Adrenal gland (tissue), 12 donors: Measurements from ENCODE around the gene SLC9A2. TPM values are rescaled to one million over a fixed set of nuclear protein-coding genes. Genes with fewer than 3 reads are reported as not detected.

Source experiments
- DNase-seq, 7 donors: peaks; one replicate each; pipeline ENCODE4 v3.0.0-alpha.2; 2019 to 2020
- H3K27ac ChIP-seq, 5 donors: fragments of 200-600 bp; sonication (generic) in 4 of 5; 1 replicate in 3 of 5; 2 replicates in 2 of 5; pipeline versions ENCODE4 v1.5.1 to v1.8.0; 2016 to 2020; ENCODE audit warnings: mild to moderate bottlenecking in 1 of 5
- H3K27me3 ChIP-seq: fragments of 200-600 bp; 2 replicates; pipeline ENCODE4 v1.8.0; 2021
- H3K36me3 ChIP-seq, 2 donors: fragments of 200-600 bp; replicated peaks in 1 of 2; 1 replicate in 1 of 2; 2 replicates in 1 of 2; pipeline versions ENCODE4 v1.5.1 to v1.8.0; 2018 to 2022
- H3K4me1 ChIP-seq, 2 donors: fragments of 200-600 bp; replicated peaks in 1 of 2; 1 replicate in 1 of 2; 2 replicates in 1 of 2; pipeline versions ENCODE4 v1.5.1 to v1.8.0; 2018 to 2021
- H3K4me3 ChIP-seq, 4 donors: fragments of 200-600 bp; sonication (generic) in 3 of 4; one replicate each; pipeline ENCODE4 v1.5.1; 2016 to 2018
- H3K9me3 ChIP-seq, 3 donors: fragments of 200-600 bp; sonication (generic) in 1 of 3; replicated peaks in 1 of 3; 1 replicate in 2 of 3; 2 replicates in 1 of 3; pipeline versions ENCODE4 v1.5.1 to v1.8.0; 2016 to 2021
- CTCF ChIP-seq, 6 experiments: fragments of 450-650 bp in 4 of 6; fragments of 200-600 bp in 2 of 6; sonication (generic) in 1 of 6; IDR thresholded peaks; 1 replicate in 5 of 6; 2 replicates in 1 of 6; pipeline versions ENCODE4 v1.5.1 to v1.8.0; 2016 to 2021; ENCODE audit warnings: antibody characterized with exemption in 6 of 6, mild to moderate bottlenecking in 2 of 6, moderate library complexity in 1 of 6
- POLR2A ChIP-seq, 2 donors: fragments of 450-650 bp; IDR thresholded peaks; one replicate each; pipeline ENCODE4 v1.6.1; 2017; ENCODE audit warnings: antibody characterized with exemption in 2 of 2, mild to moderate bottlenecking in 2 of 2, moderate library complexity in 1 of 2
- WGBS, 4 donors: extraction: QIAGEN DNeasy Blood & Tissue Kit in 2 of 4; methylation state at CpG; one replicate each; pipeline versions ENCODE4 v1.1.5 to v1.1.7; 2013 to 2017; 5-methylcytosine and 5-hydroxymethylcytosine counted together
- intact Hi-C, 2 donors: fragments of 100-400 bp; cut with DNase I; formaldehyde crosslinking; loops; one replicate each; pipeline versions ENCODE4 v1.14.1 to v1.15.0; 2022 to 2023
- polyA plus RNA-seq, 3 donors: library from polyadenylated mRNA; stranded (reverse); fragments of 200-250 nt in 2 of 3; fragments of 350-450 nt in 1 of 3; fragmentation: Illumina TruSeq in 1 of 3; extraction: RNeasy Lipid Tissue Mini Kit (QIAGEN cat#74804) in 1 of 3; gene quantifications; one replicate each; pipeline ENCODE4 v1.2.3, GENCODE V29; 2013 to 2014
- total RNA-seq, 9 donors: library from RNA; depleted of rRNA in 4 of 9; stranded (reverse); fragments of >200 nt in 4 of 9; fragments of 120-200 nt in 1 of 9; fragmentation: NEBNext Ultra II Directional in 1 of 9; extraction: Animal tissue kit (Norgen Biotek cat#: 25700) in 1 of 9; gene quantifications; one replicate each; pipeline versions ENCODE4 v1.1.0 to v1.2.4, GENCODE V29; 2013 to 2023
- donor health status: healthy with polysubstance abuse.
- donor health status: Bipolar disorder and iron deficiency.
- donor health status: DM: yes; HTN: yes; CAD: no.
- donor health status: DM: no; HTN: no; CAD: no.
- donor health status: DM: no; HTN: no; CAD: no.
- donor health status: DM: yes; HTN: yes; CAD: no.

The SLC9A2 gene
- total and polyA plus RNA-seq, 12 donors, result 0.03 to 2.1 (median 0.28) TPM; not detected in 2

- no peaks in the 10 kb centered on the region for H3K27me3 ChIP-seq
- H3K9me3 ChIP-seq, result no peaks in the 10 kb centered on the region
- no peak overlapping the region for H3K4me3 ChIP-seq
- H3K36me3 ChIP-seq, result no peaks in the 10 kb centered on the region
- intact Hi-C loops, result no loop called here
- H3K4me1 ChIP-seq, result no peaks in the 10 kb centered on the region
- no peak for DNase-seq
- no peak overlapping the region for H3K27ac ChIP-seq
- WGBS, 4 donors, result 64 to 82% (median 73%) methylated on average over 2 of the region's 2 CpGs
- TF ChIP-seq POLR2A (IDR thresholded peaks at IDR 0.05), result no peak
- no peak for TF ChIP-seq CTCF (IDR thresholded peaks at IDR 0.05)
These were observed 47.7 kb downstream of the SLC9A2 start for GRCh38 chr2:102667072-102667471.

- H3K27me3 ChIP-seq, result no peaks in the 10 kb centered on the region
- intact Hi-C loops, result no loop called here
- H3K9me3 ChIP-seq, result no peaks in the 10 kb centered on the region
- TF ChIP-seq CTCF (IDR thresholded peaks at IDR 0.05) (no peak), POLR2A (IDR thresholded peaks at IDR 0.05) (no peak)
- DNase-seq, result no peak
- WGBS, 4 donors, result 85 to 91% (median 90%) methylated on average over 4 of the region's 4 CpGs
- no peak overlapping the region for H3K27ac ChIP-seq
- no peaks in the 10 kb centered on the region for H3K4me1 ChIP-seq
- H3K36me3 ChIP-seq, result no peaks in the 10 kb centered on the region
- H3K4me3 ChIP-seq, result no peak overlapping the region
These were observed 48.8 kb downstream of the SLC9A2 start for GRCh38 chr2:102668171-102668570.

GRCh38 chr2:102669401-102669800 is 50.0 kb downstream of the SLC9A2 start:
- WGBS, 4 donors, result 75 to 89% (median 82%) methylated on average over 1 of the region's 1 CpG

GRCh38 chr2:102672107-102672776 is 52.9 kb downstream of the SLC9A2 start:
- Histone ChIP-seq H3K27me3 (no peaks in the 10 kb centered on the region), H3K4me3 (no peak overlapping the region), H3K36me3 (no peaks in the 10 kb centered on the region), H3K27ac (no peak overlapping the region), H3K4me1 (no peaks in the 10 kb centered on the region), H3K9me3 (no peaks in the 10 kb centered on the region)
- no peak for TF ChIP-seq POLR2A (IDR thresholded peaks at IDR 0.05)
- no peak for TF ChIP-seq CTCF (IDR thresholded peaks at IDR 0.05)
- 61 to 71% (median 67%) methylated on average over 4 of the region's 4 CpGs for WGBS, 4 donors
- intact Hi-C loops, result no loop called here
- DNase-seq, result no peak

More at GRCh38 chr2:102669401-102669800, 50.0 kb downstream of the SLC9A2 start:
- TF ChIP-seq POLR2A (IDR thresholded peaks at IDR 0.05) (no peak), CTCF (IDR thresholded peaks at IDR 0.05) (no peak)
- H3K4me3 ChIP-seq, result no peak overlapping the region
- no peaks in the 10 kb centered on the region for H3K27me3 ChIP-seq
- H3K36me3 ChIP-seq, result no peaks in the 10 kb centered on the region
- H3K4me1 ChIP-seq, result no peaks in the 10 kb centered on the region
- no peak for DNase-seq
- H3K9me3 ChIP-seq, result no peaks in the 10 kb centered on the region
- no peak overlapping the region for H3K27ac ChIP-seq
- intact Hi-C loops, result no loop called here
